ENCODE data around the gene BBOX1.

- no peak for TF ChIP-seq EP300 (IDR thresholded peaks at IDR 0.05; ENCODE audit: borderline replicate concordance)
- no peak for TF ChIP-seq FOXM1 (IDR thresholded peaks at IDR 0.05; ENCODE audit: borderline replicate concordance, low read depth)
- no peak for TF ChIP-seq CREB1 (IDR thresholded peaks at IDR 0.05; ENCODE audit: low read depth)
- TF ChIP-seq TAF1 (IDR thresholded peaks at IDR 0.05; ENCODE audit: low read depth) = no peak
- TF ChIP-seq YY1 (IDR thresholded peaks at IDR 0.05; ENCODE audit: low read depth) = no peak
- TF ChIP-seq RAD21 (IDR thresholded peaks at IDR 0.05; ENCODE audit: low read depth) = no peak
- no peak for TF ChIP-seq USF1 (IDR thresholded peaks at IDR 0.05)
- TF ChIP-seq REST (IDR thresholded peaks at IDR 0.05; ENCODE audit: low read depth) = no peak
- TF ChIP-seq EGR1 (IDR thresholded peaks at IDR 0.05) = no peak
- no peak for TF ChIP-seq TCF12 (IDR thresholded peaks at IDR 0.05; ENCODE audit: low read depth)
- TF ChIP-seq ZBTB7A (IDR thresholded peaks at IDR 0.05; ENCODE audit: low read depth) = no peak
Observed at GRCh38 chr11:27122001-27122400, 81.4 kb downstream of the BBOX1 start.

Data from Ishikawa (cell line).